Activated T-cell treated with anti-CD3 and anti-CD28 coated beads, Interleukin-2, amount 50 U/mL, for 24 hours (primary cell): ENCODE results near the gene ARRDC4.

Source experiments
- DNase-seq: peaks from one replicate; pipeline ENCODE4 v3.0.0-alpha.2; 2020
- H3K27ac Mint-ChIP-seq: 2 replicates; pipeline ENCODE4 v1.8.0; 2020; ENCODE audit warnings: mild to moderate bottlenecking, mixed read lengths
- H3K27me3 Mint-ChIP-seq: 2 replicates; pipeline ENCODE4 v1.8.0; 2020; ENCODE audit warnings: mixed read lengths
- H3K36me3 Mint-ChIP-seq: 2 replicates; pipeline ENCODE4 v1.8.0; 2020; ENCODE audit warnings: low read depth, mixed read lengths
- H3K4me1 Mint-ChIP-seq: 2 replicates; pipeline ENCODE4 v1.8.0; 2020; ENCODE audit warnings: low read depth, mixed read lengths
- H3K4me3 Mint-ChIP-seq: 2 replicates; pipeline ENCODE4 v1.8.0; 2020; ENCODE audit warnings: mild to moderate bottlenecking, moderate library complexity, mixed read lengths
- H3K9me3 Mint-ChIP-seq: 2 replicates; pipeline ENCODE4 v1.8.0; 2020; ENCODE audit warnings: mixed read lengths

ARRDC4 gene

DNA sequence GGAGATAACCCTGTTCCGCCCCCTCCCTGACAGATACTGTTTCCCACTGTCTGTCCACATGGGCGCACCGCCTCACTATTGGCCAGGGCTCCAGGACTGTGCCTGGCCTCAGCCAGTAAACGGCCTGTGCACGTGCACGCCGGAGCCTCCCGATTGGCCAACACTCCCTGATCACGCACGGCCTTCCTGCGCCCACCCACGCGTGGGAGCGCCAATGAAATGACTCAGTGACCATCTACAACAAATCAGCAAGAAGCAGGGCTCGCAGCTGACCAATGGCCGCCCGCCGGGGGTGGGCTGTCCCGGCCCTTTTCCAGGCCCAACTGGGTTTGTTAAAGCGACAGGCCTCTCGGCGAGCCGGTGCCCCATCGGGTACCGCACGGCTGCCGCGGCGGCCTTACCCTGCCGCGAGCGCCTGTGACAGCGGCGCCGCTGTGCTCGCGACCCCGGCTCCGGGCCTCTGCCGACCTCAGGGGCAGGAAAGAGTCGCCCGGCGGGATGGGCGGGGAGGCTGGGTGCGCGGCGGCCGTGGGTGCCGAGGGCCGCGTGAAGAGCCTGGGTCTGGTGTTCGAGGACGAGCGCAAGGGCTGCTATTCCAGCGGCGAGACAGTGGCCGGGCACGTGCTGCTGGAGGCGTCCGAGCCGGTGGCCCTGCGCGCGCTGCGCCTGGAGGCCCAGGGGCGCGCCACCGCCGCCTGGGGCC is at the start of gene ARRDC4:
TSS of gene ARRDC4 (plus strand) at position 340 of the 703 bp plus-strand sequence. CDS start at position 499, 159 bp downstream.
- peak within 1 kb of the TSS; percentile 86 for H3K27ac Mint-ChIP-seq
- DNase-seq: peak; percentile 95
- H3K36me3 Mint-ChIP-seq: no peaks in the 10 kb centered on the region
- H3K4me3 Mint-ChIP-seq: peak within 1 kb of the TSS; percentile 76
- H3K9me3 Mint-ChIP-seq: no peaks in the 10 kb centered on the region
- H3K27me3 Mint-ChIP-seq: peaks cover 13% of the 10 kb centered on the region
- H3K4me1 Mint-ChIP-seq: peaks cover 20% of the 10 kb centered on the region

DNA sequence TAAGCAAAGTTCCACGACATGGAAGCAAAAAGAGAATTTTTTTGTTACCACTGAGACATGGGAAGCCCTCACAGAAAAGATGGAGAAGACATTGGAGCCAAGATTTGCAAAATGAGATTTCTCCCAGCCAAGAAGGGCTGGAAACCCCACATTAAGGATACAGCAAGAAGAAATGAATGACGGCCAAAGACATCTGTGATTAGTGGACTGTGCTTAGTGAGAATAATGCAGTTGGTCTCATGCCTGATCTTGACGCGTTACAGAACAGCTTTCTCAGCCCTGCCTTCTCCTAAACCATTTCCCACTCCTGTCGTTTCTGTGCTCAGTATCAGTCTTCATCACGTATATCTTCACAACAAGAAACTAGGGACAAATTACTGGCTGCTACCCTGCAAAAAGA is 45.8 kb upstream of the ARRDC4 start:
- H3K4me3 Mint-ChIP-seq: no peak overlapping the region

GRCh38 chr15:97915261-97915660 is 45.2 kb upstream of the ARRDC4 start:
- no peaks in the 10 kb centered on the region for H3K4me1 Mint-ChIP-seq
- H3K27me3 Mint-ChIP-seq: peaks cover 10% of the 10 kb centered on the region
- H3K9me3 Mint-ChIP-seq: no peaks in the 10 kb centered on the region
- DNase-seq: no peak
- no peak overlapping the region for H3K27ac Mint-ChIP-seq
- no peak overlapping the region for H3K4me3 Mint-ChIP-seq
- no peaks in the 10 kb centered on the region for H3K36me3 Mint-ChIP-seq

More for the DNA sequence above, 45.8 kb upstream of the ARRDC4 start:
- H3K4me1 Mint-ChIP-seq: no peaks in the 10 kb centered on the region
- H3K36me3 Mint-ChIP-seq: no peaks in the 10 kb centered on the region
- H3K27me3 Mint-ChIP-seq: peaks cover 10% of the 10 kb centered on the region
- no peak overlapping the region for H3K27ac Mint-ChIP-seq
- no peak for DNase-seq
- H3K9me3 Mint-ChIP-seq: no peaks in the 10 kb centered on the region

DNA sequence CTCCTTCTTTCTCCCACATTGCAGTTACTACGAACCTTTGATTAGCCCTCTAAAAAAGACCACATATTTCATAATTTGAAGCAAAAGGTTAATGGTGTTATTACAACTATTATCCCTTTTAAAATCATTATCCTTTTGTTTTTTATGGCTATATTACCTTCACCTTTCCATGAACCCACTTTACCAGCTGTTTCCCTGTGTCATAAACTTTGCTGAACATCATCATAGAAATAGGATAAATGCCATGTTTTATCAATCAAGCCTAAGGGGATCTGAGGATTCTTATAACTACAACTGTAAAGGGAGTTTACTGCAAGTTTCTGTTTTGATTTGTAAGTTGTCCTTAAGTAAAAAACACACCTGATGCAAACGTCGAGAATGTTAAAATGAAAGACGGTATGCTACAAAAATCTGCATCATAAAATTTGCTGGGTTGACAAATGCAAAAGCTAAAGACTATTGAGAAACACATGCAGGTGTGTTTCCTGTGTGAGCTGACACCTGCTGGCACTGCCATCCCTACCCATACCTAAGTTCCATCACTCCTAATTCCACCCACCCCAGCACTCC is 39.1 kb upstream of the ARRDC4 start:
- Mint-ChIP-seq H3K4me3 (no peak overlapping the region), H3K9me3 (peaks cover 14% of the 10 kb centered on the region), H3K27ac (no peak overlapping the region), H3K36me3 (no peaks in the 10 kb centered on the region), H3K4me1 (no peaks in the 10 kb centered on the region), H3K27me3 (no peaks in the 10 kb centered on the region)
- no peak for DNase-seq

GRCh38 chr15:97929456-97930229 is 30.9 kb upstream of the ARRDC4 start:
- no peak for DNase-seq
- Mint-ChIP-seq H3K4me1 (no peaks in the 10 kb centered on the region), H3K9me3 (peaks cover 10% of the 10 kb centered on the region), H3K27ac (no peak overlapping the region), H3K36me3 (no peaks in the 10 kb centered on the region), H3K27me3 (no peaks in the 10 kb centered on the region), H3K4me3 (no peak overlapping the region)

DNA sequence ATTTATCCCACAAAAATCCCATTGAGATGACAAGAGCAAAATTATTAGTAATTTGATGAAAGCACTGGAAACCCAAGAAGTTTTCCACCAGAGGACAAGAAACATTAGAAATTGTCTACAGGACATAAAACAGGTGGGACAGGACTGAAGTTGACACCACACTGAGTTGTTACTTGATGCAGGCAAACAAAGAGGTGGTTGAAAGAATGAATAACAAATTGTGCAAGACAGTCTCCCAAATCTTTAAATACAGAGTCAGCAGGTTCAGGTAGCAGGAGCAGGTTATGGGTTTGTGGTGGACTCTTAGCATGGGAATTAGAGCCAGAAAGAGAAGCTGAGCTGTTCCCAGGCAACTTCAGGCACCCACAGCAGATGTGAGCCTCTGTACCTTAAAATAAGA is 30.3 kb upstream of the ARRDC4 start:
- no peaks in the 10 kb centered on the region for H3K4me1 Mint-ChIP-seq
- H3K36me3 Mint-ChIP-seq: no peaks in the 10 kb centered on the region
- H3K9me3 Mint-ChIP-seq: peaks cover 7% of the 10 kb centered on the region
- H3K4me3 Mint-ChIP-seq: no peak overlapping the region
- no peaks in the 10 kb centered on the region for H3K27me3 Mint-ChIP-seq
- DNase-seq: no peak
- H3K27ac Mint-ChIP-seq: no peak overlapping the region

DNA sequence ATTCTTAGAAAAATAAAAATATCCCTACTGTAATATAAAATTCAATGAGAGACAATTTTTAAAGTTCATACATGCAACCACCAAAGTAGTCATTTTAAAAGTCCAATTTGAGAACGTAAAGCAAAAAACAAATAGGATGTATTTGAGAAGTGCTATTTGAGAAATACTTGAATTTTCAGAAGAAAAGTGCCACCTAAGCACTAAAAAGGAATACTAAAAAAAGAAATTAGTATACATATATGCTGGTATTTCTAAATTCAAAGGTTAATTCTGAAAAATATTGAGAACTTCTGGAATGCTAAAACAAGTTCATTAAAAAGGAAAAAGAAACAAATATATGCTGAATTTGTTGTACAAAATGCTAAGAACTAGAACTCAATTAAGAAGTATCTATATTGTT is 29.2 kb upstream of the ARRDC4 start:
- no peak overlapping the region for H3K27ac Mint-ChIP-seq
- no peaks in the 10 kb centered on the region for H3K36me3 Mint-ChIP-seq
- H3K4me3 Mint-ChIP-seq: no peak overlapping the region
- no peaks in the 10 kb centered on the region for H3K4me1 Mint-ChIP-seq
- DNase-seq: no peak
- H3K27me3 Mint-ChIP-seq: no peaks in the 10 kb centered on the region
- H3K9me3 Mint-ChIP-seq: peaks cover 9% of the 10 kb centered on the region

- Mint-ChIP-seq H3K9me3 (peaks cover 9% of the 10 kb centered on the region), H3K27me3 (no peaks in the 10 kb centered on the region), H3K4me1 (no peaks in the 10 kb centered on the region), H3K36me3 (no peaks in the 10 kb centered on the region), H3K4me3 (no peak overlapping the region), H3K27ac (no peak overlapping the region)
- DNase-seq: no peak
These were observed 26.9 kb upstream of the ARRDC4 start for GRCh38 chr15:97933589-97933988.

DNA sequence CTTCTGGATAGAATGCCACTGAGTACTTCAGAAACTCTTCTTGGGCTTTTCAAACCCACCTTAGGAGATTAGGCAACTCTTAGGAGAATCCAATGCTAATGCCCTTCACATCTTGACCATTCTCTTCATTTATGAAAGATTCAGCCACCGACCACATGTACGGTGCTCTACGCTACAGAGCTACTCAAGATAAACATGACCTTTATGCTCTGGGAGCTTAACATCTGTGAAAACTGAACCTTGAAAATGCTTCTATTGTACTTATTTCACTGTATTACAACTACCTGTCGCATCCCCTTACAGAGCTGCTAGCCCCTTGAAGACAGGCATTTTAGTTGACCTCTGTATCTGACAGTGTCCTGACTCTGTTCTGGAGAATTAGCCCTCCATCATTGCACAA is 19.5 kb upstream of the ARRDC4 start:
- H3K27me3 Mint-ChIP-seq: no peaks in the 10 kb centered on the region
- no peaks in the 10 kb centered on the region for H3K36me3 Mint-ChIP-seq
- H3K4me3 Mint-ChIP-seq: no peak overlapping the region
- no peak for DNase-seq
- H3K27ac Mint-ChIP-seq: no peak overlapping the region
- no peaks in the 10 kb centered on the region for H3K9me3 Mint-ChIP-seq
- H3K4me1 Mint-ChIP-seq: no peaks in the 10 kb centered on the region

DNA sequence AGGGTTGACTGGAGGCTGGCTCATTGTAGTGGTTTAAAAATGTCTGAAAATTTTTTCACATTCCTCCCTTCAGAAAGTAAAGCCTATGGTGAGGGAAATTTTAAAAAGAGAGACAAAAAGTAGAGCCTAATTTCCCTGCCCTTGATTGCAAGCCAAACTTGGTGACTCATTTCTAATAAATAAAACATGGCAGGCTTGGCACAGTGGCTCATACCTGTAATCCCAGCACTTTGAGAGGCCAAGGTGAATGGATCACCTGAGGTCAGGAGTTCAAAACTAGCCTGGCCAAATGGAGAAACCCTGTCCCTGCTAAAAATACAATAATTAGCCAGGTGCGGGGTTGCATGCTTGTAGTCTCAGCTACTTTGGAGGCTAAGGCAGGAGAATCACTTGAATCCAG is 18.9 kb upstream of the ARRDC4 start:
- Mint-ChIP-seq H3K27me3 (no peaks in the 10 kb centered on the region), H3K36me3 (no peaks in the 10 kb centered on the region), H3K4me3 (no peak overlapping the region), H3K27ac (no peak overlapping the region), H3K9me3 (no peaks in the 10 kb centered on the region), H3K4me1 (no peaks in the 10 kb centered on the region)
- no peak for DNase-seq

- H3K4me1 Mint-ChIP-seq: no peaks in the 10 kb centered on the region
- no peak overlapping the region for H3K4me3 Mint-ChIP-seq
- H3K27ac Mint-ChIP-seq: no peak overlapping the region
- no peaks in the 10 kb centered on the region for H3K36me3 Mint-ChIP-seq
- no peak for DNase-seq
- H3K9me3 Mint-ChIP-seq: no peaks in the 10 kb centered on the region
- H3K27me3 Mint-ChIP-seq: peaks cover 2% of the 10 kb centered on the region
These were observed 15.8 kb upstream of the ARRDC4 start for GRCh38 chr15:97944724-97945123.

DNA sequence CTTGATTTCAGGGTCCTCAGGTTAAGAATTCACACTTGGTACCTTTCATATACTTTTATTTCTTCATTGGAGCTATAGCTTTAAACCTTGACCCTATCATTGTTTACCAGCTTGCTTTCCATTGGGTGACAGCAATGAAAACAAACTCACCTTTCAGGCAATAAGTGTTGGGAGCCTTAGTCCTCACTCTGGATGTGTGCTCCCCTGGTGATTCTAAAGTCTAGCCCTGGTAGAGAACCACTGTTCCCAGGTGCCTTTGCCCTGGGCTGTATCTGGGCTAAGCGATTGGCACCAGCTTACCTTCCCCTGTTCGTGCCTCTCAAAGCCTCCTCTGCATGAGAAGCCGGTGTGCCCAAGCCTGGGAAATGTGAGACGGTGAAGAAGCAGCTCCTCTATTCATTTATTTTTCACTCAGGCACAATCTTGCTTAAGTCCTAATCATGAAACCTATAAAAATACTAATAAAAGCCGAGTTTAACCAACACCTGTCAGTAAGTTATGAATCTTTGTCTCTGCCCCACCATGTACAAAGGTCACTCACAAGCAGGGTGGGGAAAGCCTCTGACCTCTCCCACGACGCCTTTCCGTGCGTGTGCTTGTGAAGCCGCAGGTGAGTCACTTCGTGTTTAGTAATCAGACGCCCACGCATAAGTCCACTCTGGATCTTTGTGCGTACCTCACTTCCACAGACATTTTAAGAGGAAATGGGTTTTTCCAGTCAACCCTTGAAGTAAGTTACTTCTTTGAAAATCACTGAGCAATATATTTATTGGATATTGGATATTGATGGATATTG is 12.8 kb upstream of the ARRDC4 start:
- H3K4me3 Mint-ChIP-seq: no peak overlapping the region
- no peaks in the 10 kb centered on the region for H3K36me3 Mint-ChIP-seq

DNA sequence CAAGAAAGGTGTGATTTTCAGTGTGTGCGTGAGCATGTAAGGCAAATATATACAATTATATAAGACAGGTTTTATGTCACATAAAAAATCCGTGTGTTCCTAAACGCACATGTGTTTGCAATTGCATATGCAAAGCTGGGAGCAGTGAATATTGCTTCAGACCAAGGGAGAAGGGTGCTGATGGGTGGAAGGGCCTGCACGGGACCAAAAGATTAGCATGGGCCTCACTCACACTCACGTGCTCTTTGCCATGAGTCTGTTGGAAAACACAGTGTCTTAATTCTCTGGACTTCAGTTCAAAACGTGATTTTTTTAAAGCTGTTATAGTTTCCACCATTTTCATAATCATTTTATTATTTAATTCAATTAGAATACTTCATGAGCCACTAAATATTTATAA is 7.2 kb upstream of the ARRDC4 start:
- H3K27ac Mint-ChIP-seq: no peak overlapping the region
- no peaks in the 10 kb centered on the region for H3K4me1 Mint-ChIP-seq
- no peak overlapping the region for H3K4me3 Mint-ChIP-seq
- DNase-seq: no peak
- peaks cover 2% of the 10 kb centered on the region for H3K27me3 Mint-ChIP-seq
- no peaks in the 10 kb centered on the region for H3K36me3 Mint-ChIP-seq
- H3K9me3 Mint-ChIP-seq: no peaks in the 10 kb centered on the region

More for the DNA sequence above, 12.8 kb upstream of the ARRDC4 start:
- Mint-ChIP-seq H3K9me3 (no peaks in the 10 kb centered on the region), H3K27me3 (peaks cover 2% of the 10 kb centered on the region), H3K27ac (no peak overlapping the region), H3K4me1 (no peaks in the 10 kb centered on the region)
- no peak for DNase-seq

- H3K4me3 Mint-ChIP-seq: no peak overlapping the region
- no peak for DNase-seq
- no peaks in the 10 kb centered on the region for H3K9me3 Mint-ChIP-seq
These were observed 6.8 kb upstream of the ARRDC4 start for GRCh38 chr15:97953748-97954147.

More at GRCh38 chr15:97953748-97954147, 6.8 kb upstream of the ARRDC4 start:
- no peaks in the 10 kb centered on the region for H3K36me3 Mint-ChIP-seq
- H3K4me1 Mint-ChIP-seq: no peaks in the 10 kb centered on the region
- H3K27me3 Mint-ChIP-seq: peaks cover 2% of the 10 kb centered on the region
- H3K27ac Mint-ChIP-seq: no peak overlapping the region
